Naive B cell (primary cell): ENCODE data around the gene APOBR. TPM values are rescaled to one million over a fixed set of nuclear protein-coding genes. Genes with fewer than 3 reads are reported as not detected.
"Not testable (repeated sequence)": the region's sequence is repeated elsewhere in the genome, so short reads cannot be mapped to it uniquely, and the experiment has no call there.

Source experiments
- ATAC-seq, 2 donors: fragments of 150-1000 bp; cut with Tn5 transposase; 2 replicates each; pipeline ENCODE4 v1.10.0; 2021; ENCODE audit warnings: low read depth in 2 of 2, mild to moderate bottlenecking in 2 of 2, moderate library complexity in 2 of 2
- DNase-seq: peaks from one replicate; pipeline ENCODE4 v3.0.0; 2022
- H3K27ac Mint-ChIP-seq, 6 donors: one replicate each; pipeline ENCODE4 v1.8.0; 2020 to 2022; ENCODE audit warnings: mild to moderate bottlenecking in 6 of 6, mixed read lengths in 6 of 6, moderate library complexity in 5 of 6, inconsistent platforms in 2 of 6
- H3K27me3 Mint-ChIP-seq, 3 donors: one replicate each; pipeline ENCODE4 v1.8.0; 2021 to 2022; ENCODE audit warnings: mixed read lengths in 3 of 3, mild to moderate bottlenecking in 1 of 3
- H3K36me3 Mint-ChIP-seq, 2 donors: one replicate each; pipeline ENCODE4 v1.8.0; 2020 to 2022; ENCODE audit warnings: mixed read lengths in 2 of 2, inconsistent platforms in 1 of 2, mild to moderate bottlenecking in 1 of 2
- H3K4me1 Mint-ChIP-seq, 3 donors: one replicate each; pipeline ENCODE4 v1.8.0; 2020 to 2022; ENCODE audit warnings: mixed read lengths in 3 of 3, inconsistent platforms in 1 of 3, mild to moderate bottlenecking in 1 of 3, moderate library complexity in 1 of 3
- H3K4me3 Mint-ChIP-seq, 8 donors: one replicate each; pipeline ENCODE4 v1.8.0; 2020 to 2022; ENCODE audit warnings: mild to moderate bottlenecking in 8 of 8, mixed read lengths in 8 of 8, moderate library complexity in 8 of 8, inconsistent platforms in 2 of 8
- H3K9me3 Mint-ChIP-seq, 7 donors: one replicate each; pipeline ENCODE4 v1.8.0; 2020 to 2022; ENCODE audit warnings: mixed read lengths in 7 of 7, mild to moderate bottlenecking in 5 of 7, inconsistent platforms in 2 of 7, moderate library complexity in 1 of 7
- polyA plus RNA-seq, 6 donors: library from polyadenylated mRNA; unstranded; fragments of 300-500 nt; fragmentation: Illumina TruSeq; gene quantifications; one replicate each; pipeline ENCODE4 v1.2.3, GENCODE V29; 2021; ENCODE audit warnings: low read depth in 6 of 6

Gene APOBR
- polyA plus RNA-seq, 6 donors from 2014 or later, result 0.08 to 0.13 TPM; not detected in 4

DNA sequence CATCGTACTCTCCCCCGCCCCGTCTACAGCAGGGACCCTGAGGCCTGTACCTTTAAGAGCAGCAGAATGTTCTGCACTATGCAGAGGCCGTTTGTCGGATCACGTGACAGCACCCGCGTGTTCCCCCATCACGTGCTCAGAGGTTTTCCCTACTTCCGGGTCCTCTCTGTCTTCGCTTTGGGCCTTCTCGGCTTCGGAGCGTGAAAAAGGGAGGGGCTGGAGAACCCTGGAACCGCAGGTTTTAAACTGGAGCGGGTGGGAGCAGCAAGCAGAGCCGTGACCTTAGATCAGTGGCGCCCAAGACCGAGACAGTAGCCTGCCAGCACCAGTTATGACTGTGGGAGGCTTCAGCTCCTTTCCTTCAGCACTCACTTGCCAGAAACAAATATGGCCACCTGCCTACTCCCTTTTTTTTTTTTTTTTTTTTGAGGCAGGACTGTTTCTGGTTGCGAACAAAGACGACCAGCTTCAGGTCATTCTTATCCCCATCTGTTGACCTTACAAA, 2.4 kb upstream of the APOBR start, which contains the start of gene CLN3:
Gene CLN3 (minus strand): TSS at position 105 of the 505 bp plus-strand sequence. CDS start 315 bp downstream, outside the sequence.
- peak; percentile 92 for DNase-seq
- peaks cover 35 to 57% (median 39%) of the 10 kb centered on the region in 3 donors for H3K4me1 Mint-ChIP-seq
- peaks cover 3 to 7% of the 10 kb centered on the region in 2 donors for H3K36me3 Mint-ChIP-seq
- H3K27ac Mint-ChIP-seq, result peak within 1 kb of the TSS; percentile 99 to 100 (median 100)
- no peaks in the 10 kb centered on the region for H3K9me3 Mint-ChIP-seq
- ATAC-seq, result peak; percentile 75 to 77
- no peaks in the 10 kb centered on the region for H3K27me3 Mint-ChIP-seq
- peak within 1 kb of the TSS; percentile 94 to 100 (median 98) for H3K4me3 Mint-ChIP-seq

DNA sequence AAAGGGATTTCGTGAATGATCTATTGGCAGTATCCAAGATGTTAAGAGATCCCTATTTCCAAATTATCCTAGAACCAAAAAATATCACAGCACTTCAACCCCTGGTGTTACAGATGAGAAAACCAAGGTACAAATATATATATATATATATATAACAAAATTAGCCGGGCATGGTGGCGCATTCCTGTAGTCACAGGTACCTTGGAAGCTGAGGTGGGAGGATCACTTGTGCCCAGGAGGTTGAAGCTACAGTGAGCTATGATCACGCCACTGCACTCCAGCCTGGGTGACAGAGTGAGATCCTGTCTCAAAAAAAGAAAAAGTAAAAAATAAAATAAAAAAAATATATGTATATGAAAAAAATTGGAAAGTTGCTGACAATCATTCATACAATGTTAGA, 1.9 kb upstream of the APOBR start:
- no peaks in the 10 kb centered on the region for H3K9me3 Mint-ChIP-seq
- peaks cover 35 to 62% (median 37%) of the 10 kb centered on the region in 3 donors for H3K4me1 Mint-ChIP-seq
- DNase-seq (no peak), ATAC-seq (no peak)
- no peaks in the 10 kb centered on the region for H3K27me3 Mint-ChIP-seq
- H3K4me3 Mint-ChIP-seq, result peak overlapping the region; percentile 94 to 100 (median 98)
- H3K36me3 Mint-ChIP-seq, result peaks cover 2 to 3% of the 10 kb centered on the region in 2 donors
- H3K27ac Mint-ChIP-seq, result peak overlapping the region; percentile 99 to 100 (median 100)

DNA sequence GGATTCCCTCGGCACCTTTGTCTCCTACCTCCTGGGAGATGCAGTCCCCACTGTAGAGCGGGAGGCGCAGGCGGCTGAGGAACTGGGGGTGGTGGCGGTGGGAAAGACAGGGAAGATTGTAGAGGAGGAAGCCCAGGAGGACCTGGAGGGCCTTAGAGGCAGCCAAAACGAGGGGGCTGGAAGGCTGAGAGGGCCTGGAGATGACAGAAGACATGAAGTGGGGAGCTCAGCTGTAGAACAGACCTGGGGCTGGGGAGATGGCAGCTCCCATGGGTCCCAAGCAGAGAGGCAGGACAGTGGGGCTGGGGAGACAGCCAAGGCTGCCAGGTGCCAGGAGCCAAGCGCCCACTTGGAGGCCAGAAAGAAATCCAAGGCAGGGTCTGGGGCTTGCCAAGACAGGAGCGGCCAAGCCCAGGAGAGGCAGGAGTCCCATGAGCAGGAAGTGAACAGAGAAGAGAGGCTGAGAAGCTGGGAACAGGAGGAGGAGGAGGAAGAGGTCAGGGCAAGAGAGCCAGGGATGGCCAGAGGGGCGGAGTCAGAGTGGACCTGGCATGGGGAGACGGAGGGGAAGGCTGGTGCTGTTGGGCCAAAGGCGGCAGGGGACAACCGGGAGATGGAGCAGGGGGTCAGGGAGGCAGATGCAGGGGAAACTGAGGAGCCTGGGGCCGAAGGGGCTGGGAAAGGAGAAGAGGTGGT, 803 bp downstream of the APOBR start:
- peaks cover 0 to 3% of the 10 kb centered on the region in 2 donors for H3K36me3 Mint-ChIP-seq
- H3K27me3 Mint-ChIP-seq, result no peaks in the 10 kb centered on the region
- DNase-seq (no peak), ATAC-seq (no peak)
- peaks cover 39 to 59% (median 40%) of the 10 kb centered on the region in 3 donors for H3K4me1 Mint-ChIP-seq
- H3K27ac Mint-ChIP-seq, result peak overlapping the region; percentile 78 to 98 (median 92)
- H3K4me3 Mint-ChIP-seq, result peak overlapping the region in 6 of 8 donors; percentile 76 to 92 (median 88)
- H3K9me3 Mint-ChIP-seq, result no peaks in the 10 kb centered on the region

DNA sequence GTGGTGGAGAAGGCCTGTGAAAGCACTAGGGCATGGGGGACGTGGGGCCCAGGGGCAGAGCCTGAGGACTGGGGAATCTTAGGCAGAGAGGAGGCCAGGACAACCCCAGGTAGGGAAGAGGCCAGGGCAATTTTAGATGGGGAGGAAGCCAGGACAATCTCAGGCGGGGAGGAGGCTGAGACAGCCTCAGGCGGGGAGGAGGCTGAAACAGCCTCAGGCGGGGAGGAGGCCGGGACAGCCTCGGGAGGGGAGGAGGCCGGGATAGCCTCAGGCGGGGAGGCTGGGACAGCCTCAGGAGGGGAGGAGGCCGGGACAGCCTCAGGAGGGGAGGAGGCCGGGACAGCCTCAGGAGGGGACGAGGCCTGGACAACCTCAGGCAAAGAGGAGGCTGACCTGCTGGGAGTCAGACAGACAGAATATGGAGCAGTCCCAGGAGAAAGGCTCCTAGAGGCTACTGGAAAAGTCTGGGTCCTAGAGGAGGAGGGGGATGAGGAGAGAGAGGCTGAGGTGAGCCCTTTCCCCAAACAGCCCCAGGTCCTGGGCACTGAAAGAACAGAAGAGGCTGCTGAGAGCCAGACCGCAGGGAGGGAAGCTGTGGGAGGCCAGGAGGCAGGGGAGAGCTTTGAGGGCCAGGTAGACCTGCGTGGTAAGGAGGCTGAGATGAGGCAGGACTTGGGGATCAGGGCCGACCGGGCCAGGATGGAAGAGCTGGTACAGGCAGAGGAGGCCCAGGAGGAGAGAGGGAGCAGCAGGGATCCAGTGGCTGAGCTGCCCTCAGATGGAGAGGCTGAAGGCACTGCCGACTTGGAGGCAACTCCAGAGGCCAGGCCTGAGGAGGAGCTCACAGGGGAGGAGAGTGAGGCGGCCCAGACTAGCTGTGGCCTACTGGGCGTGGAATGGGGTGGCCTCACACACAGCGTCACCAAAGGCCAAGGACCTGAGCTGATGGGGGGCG, 1.6 kb downstream of the APOBR start:
- no peaks in the 10 kb centered on the region for H3K9me3 Mint-ChIP-seq
- DNase-seq (no peak), ATAC-seq (no peak)
- peaks cover 0 to 3% of the 10 kb centered on the region in 2 donors for H3K36me3 Mint-ChIP-seq
- H3K4me3 Mint-ChIP-seq, result peak overlapping the region in 3 of 8 donors; percentile 13 to 92 (median 53)
- H3K27me3 Mint-ChIP-seq, result no peaks in the 10 kb centered on the region
- H3K4me1 Mint-ChIP-seq, result peaks cover 39 to 62% (median 44%) of the 10 kb centered on the region in 3 donors
- peak overlapping the region; percentile 68 to 96 (median 88) for H3K27ac Mint-ChIP-seq

DNA sequence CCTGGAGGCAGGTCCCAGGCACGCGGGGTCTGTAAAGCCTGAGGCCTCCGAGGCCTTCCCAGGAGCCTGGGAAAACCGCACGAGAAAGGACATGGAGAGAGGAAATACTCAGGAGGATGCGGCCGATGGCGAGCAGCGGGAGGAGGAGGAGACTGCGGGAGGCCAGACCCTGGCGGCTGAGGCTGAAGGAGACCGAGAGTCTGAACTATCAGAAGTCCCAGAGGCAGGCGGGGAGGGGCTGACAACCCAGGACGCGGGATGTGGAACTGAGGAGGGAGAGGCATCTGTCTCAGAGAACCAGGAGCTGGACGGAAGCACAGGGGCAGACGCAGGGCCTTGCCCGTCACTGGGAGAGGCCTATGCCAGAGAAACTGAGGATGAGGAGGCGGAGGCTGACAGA, 2.4 kb downstream of the APOBR start:
- ATAC-seq, result no peak
- H3K4me3 Mint-ChIP-seq, result no peak overlapping the region
- DNase-seq, result no peak
- peaks cover 36 to 57% (median 37%) of the 10 kb centered on the region in 3 donors for H3K4me1 Mint-ChIP-seq
- H3K9me3 Mint-ChIP-seq, result no peaks in the 10 kb centered on the region
- peak overlapping the region in 3 of 6 donors; percentile 81 to 88 (median 88) for H3K27ac Mint-ChIP-seq
- no peaks in the 10 kb centered on the region for H3K27me3 Mint-ChIP-seq
- H3K36me3 Mint-ChIP-seq, result peaks cover 0 to 2% of the 10 kb centered on the region in 2 donors

DNA sequence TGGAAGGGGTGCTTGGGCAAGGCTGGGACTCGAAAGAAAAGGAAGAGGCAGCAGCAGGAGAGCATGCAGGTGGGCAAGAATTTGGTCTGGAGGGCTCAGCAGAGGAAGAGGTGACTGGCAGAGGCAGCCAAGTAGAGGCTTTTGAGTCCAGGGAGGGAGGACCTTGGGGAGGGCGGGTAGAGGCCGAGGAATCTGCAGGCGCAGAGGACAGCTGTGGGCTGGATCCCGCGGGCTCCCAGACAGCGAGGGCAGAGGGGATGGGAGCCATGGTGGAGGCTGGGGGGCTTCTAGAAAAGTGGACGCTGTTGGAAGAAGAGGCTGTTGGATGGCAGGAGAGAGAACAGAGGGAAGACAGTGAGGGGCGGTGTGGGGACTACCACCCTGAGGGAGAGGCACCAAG, 2.9 kb downstream of the APOBR start:
- Mint-ChIP-seq H3K4me3 (peak overlapping the region in 1 of 8 donors; percentile 16), H3K27ac (peak overlapping the region in 3 of 6 donors; percentile 69 to 87 (median 78)), H3K4me1 (peaks cover 31 to 52% (median 37%) of the 10 kb centered on the region in 3 donors), H3K36me3 (no peaks in the 10 kb centered on the region), H3K27me3 (no peaks in the 10 kb centered on the region), H3K9me3 (no peaks in the 10 kb centered on the region)
- no peak for DNase-seq
- no peak for ATAC-seq

DNA sequence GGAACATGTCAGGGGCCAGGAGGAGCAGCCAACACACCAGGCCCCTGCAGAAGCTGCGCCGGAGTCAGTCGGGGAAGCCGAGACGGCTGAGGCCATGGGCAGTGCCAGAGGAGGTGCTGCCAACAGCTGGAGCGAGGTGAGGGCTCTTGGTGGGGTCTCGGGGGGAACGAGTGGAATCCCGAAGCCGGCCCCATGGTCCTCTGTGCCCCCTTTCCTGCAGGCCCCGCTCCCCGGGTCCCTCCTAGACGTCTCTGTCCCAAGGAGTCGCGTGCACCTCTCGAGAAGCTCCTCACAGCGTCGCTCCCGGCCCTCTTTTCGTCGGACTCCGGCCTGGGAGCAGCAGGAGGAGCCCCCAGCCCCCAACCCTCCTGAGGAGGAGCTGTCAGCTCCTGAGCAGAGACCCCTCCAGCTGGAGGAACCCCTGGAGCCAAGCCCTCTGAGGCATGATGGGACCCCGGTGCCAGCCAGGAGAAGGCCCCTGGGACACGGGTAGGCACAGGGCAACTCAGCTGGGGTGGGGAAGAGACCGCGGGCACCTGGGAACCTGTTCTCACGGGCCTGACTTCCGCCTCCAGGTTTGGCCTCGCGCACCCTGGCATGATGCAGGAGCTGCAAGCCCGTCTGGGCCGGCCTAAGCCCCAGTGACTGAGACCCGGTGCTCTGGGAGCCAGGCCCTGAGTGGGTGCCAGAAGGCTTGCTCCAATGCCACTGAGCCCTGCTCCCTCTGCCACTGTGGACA, 3.6 kb downstream of the APOBR start:
- ATAC-seq (no peak), DNase-seq (no peak)
- Mint-ChIP-seq H3K4me3 (no peak overlapping the region), H3K9me3 (no peaks in the 10 kb centered on the region), H3K36me3 (no peaks in the 10 kb centered on the region), H3K27ac (peak overlapping the region in 2 of 6 donors; percentile 69 to 86), H3K4me1 (peaks cover 31 to 52% (median 37%) of the 10 kb centered on the region in 3 donors), H3K27me3 (no peaks in the 10 kb centered on the region)

DNA sequence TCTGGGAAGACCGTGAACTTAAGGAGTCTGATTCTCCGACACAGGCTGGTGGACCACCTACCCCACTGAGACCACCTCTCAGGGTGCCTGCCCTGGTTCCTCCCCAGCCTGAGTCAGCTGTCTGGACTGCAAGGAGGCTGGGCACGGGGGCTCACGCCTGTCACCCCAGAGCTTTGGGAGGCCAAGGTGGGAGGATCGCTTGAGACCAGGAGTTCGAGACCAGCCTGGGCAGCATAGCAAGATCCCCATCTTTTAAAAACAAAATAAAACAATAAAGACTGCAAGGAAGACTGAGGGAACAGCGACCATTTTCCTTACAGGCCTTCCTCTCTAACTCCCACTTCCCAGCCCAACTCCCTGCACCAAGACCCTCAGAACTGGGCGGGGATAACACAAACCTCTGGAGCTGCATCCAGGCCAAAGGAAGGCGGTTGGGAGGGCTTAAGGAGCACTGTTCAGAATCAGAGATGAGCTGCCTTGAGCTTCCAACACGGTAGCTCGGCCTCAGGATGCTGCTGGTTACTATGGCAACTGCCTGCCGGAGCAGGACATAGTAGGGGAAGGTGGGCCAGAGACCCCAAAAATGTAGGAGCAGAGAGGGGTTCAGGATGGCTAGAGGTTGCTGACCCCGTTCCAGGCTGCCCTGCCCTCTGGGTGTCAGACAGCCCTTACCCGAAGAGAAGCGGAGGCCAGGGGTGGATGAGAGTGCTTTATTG, 4.4 kb downstream of the APOBR start:
- no peak for ATAC-seq
- H3K9me3 Mint-ChIP-seq, result no peaks in the 10 kb centered on the region
- H3K4me3 Mint-ChIP-seq, result no peak overlapping the region
- no peaks in the 10 kb centered on the region for H3K27me3 Mint-ChIP-seq
- no peaks in the 10 kb centered on the region for H3K36me3 Mint-ChIP-seq
- DNase-seq, result no peak
- peak overlapping the region in 1 of 6 donors; percentile 47 for H3K27ac Mint-ChIP-seq
- H3K4me1 Mint-ChIP-seq, result peaks cover 29 to 44% (median 36%) of the 10 kb centered on the region in 3 donors

DNA sequence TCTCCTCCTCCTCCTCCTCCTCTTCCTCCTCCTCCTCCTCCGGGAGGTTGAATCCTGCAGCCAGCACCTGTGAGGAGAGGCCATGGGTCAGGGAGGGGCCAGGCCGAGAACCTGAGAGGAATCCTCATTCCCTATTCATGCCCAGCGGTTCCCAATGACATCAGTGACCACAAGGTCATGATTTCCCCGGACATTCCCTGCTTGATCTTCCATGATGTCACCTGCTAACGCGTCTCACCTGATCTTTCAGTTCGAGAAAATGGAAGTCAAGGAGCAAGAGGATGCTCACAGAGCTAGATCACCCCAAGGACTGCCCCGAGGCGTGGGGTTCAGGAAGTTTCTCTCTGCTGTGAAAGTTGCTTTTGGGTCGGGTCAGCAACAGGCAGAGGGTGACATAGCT, 5.4 kb downstream of the APOBR start:
- H3K9me3 Mint-ChIP-seq, result no peaks in the 10 kb centered on the region
- DNase-seq (no peak), ATAC-seq (no peak)
- H3K27me3 Mint-ChIP-seq, result no peaks in the 10 kb centered on the region
- no peaks in the 10 kb centered on the region for H3K36me3 Mint-ChIP-seq
- no peak overlapping the region for H3K4me3 Mint-ChIP-seq
- H3K27ac Mint-ChIP-seq, result peak overlapping the region in 1 of 6 donors; percentile 83
- H3K4me1 Mint-ChIP-seq, result peaks cover 19 to 34% (median 26%) of the 10 kb centered on the region in 3 donors

DNA sequence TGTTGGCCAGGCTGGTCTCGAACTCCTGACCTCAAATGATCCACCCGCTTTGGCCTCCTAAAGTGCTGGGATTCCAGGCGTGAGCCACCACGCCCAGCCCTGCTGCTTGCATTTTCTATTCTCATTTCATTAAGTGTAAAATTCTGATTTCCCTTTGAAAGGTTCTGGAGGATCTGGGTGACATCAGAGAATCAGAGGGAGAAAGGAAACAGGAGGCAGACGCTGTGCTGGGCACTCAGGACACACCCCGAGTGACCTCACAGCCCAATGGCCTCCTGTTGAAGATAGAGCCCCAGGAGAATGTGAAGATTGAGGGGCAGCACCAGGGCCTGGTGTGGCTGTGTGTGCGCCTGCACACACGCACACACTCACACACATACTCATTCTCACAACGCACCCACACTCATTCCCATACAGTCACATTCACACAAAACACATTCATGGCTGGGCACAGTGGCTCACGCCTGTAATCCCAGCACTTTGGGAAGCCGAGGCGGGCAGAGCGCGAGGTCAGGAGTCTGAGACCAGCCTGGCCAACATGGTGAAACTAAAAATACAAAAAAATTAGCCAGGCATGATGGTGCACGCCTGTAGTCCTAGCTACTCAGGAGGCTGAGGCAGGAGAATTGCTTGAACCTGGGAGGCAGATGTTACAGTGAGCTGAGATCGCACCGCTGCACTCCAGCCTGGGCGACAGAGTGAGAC, 6.2 kb downstream of the APOBR start:
- not testable (repeated sequence) for H3K36me3 Mint-ChIP-seq, ATAC-seq, H3K4me3 Mint-ChIP-seq, H3K9me3 Mint-ChIP-seq, H3K27me3 Mint-ChIP-seq, DNase-seq
- Mint-ChIP-seq H3K27ac (peak overlapping the region in 4 of 6 donors; percentile 39 to 68 (median 57)), H3K4me1 (peaks cover 11 to 27% (median 18%) of the 10 kb centered on the region in 3 donors)

DNA sequence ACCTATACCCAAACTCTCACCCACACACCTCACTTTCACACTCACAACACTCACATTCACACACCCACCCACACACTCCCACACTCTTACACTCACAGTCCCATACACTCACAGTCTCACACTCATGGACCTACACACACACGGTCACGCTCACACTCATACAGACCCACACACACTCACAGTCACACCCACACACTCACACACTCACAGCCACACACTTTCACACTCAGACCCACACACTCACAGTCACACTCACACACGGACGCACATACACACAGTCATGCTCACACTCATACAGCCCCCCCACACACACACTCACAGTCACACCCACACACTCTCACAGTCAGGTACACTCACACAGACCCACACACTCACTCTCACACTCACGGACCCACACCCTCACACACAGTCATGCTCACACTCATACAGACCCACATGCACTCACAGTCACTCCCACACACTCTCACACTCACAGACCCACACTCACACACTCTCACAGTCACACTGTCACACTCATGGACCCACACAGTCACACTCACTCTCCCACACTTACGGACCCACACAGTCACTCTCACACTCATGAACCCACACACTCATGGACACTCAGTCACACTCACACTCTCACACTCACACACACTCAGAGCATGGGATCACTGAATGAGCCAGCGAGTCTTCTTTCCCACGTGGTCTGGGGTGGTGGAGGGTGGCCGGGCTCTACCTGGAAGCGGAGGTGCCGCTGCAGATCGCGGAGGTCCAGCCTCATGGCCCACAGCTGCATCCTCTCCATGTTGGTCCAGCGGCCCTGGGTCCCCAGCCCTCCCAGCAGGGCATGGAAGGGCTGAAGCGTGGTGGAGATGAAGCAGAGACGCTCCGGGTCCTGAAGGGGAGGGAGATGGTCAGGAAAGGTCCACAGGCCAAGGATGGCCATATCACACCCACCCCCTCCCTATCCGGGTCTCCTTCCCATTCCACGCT, 7.1 kb downstream of the APOBR start:
- no peak overlapping the region for H3K27ac Mint-ChIP-seq
- H3K4me3 Mint-ChIP-seq, result no peak overlapping the region
- DNase-seq (no peak), ATAC-seq (no peak)
- H3K4me1 Mint-ChIP-seq, result peaks cover 13 to 28% (median 15%) of the 10 kb centered on the region in 3 donors
- peaks cover 0 to 2% (median 0%) of the 10 kb centered on the region in 3 donors for H3K27me3 Mint-ChIP-seq
- no peaks in the 10 kb centered on the region for H3K9me3 Mint-ChIP-seq
- H3K36me3 Mint-ChIP-seq, result no peaks in the 10 kb centered on the region
